Activated CD4-positive, alpha-beta T cell treated with anti-CD3 and anti-CD28 coated beads for 24 hours (primary cell): Measurements from ENCODE around the gene PDK2.
"Not testable (repeated sequence)": the region's sequence is repeated elsewhere in the genome, so short reads cannot be mapped to it uniquely, and the experiment has no call there.

Experiments used
- DNase-seq, 2 donors: peaks; one replicate each; pipeline ENCODE4 v3.0.0-alpha.2; 2020; ENCODE audit warnings: low read depth in 2 of 2

Gene PDK2

GRCh38 chr17:50058296-50058953, 36.7 kb upstream of the PDK2 start:
- DNase-seq = no peak

GRCh38 chr17:50059256-50059655, 35.9 kb upstream of the PDK2 start:
- DNase-seq = no peak

GRCh38 chr17:50059759-50060273, 35.3 kb upstream of the PDK2 start:
- DNase-seq = no peak

- no peak for DNase-seq
Observed at GRCh38 chr17:50060951-50061712, 34.0 kb upstream of the PDK2 start.

GRCh38 chr17:50061713-50062045, 33.5 kb upstream of the PDK2 start:
- DNase-seq = not testable (repeated sequence)

GRCh38 chr17:50062293-50063243, 32.6 kb upstream of the PDK2 start:
- no peak for DNase-seq

GRCh38 chr17:50063561-50064252, 31.4 kb upstream of the PDK2 start:
- DNase-seq = no peak

GRCh38 chr17:50064253-50065001, 30.7 kb upstream of the PDK2 start:
- no peak for DNase-seq

- no peak for DNase-seq
Observed at GRCh38 chr17:50065056-50065455, 30.1 kb upstream of the PDK2 start.

GRCh38 chr17:50066995-50067394, 28.2 kb upstream of the PDK2 start:
- no peak for DNase-seq

GRCh38 chr17:50067996-50068395, 27.2 kb upstream of the PDK2 start:
- DNase-seq = no peak

GRCh38 chr17:50070908-50071680, 24.1 kb upstream of the PDK2 start:
- DNase-seq = no peak

- no peak for DNase-seq
Observed at GRCh38 chr17:50071692-50072091, 23.5 kb upstream of the PDK2 start.

- no peak for DNase-seq
Observed at GRCh38 chr17:50072130-50072529, 23.0 kb upstream of the PDK2 start.

- DNase-seq = no peak
Observed at GRCh38 chr17:50072925-50073324, 22.2 kb upstream of the PDK2 start.

GRCh38 chr17:50074227-50074626, 20.9 kb upstream of the PDK2 start:
- no peak for DNase-seq

- no peak for DNase-seq
Observed at GRCh38 chr17:50075446-50076032, 19.6 kb upstream of the PDK2 start.

- DNase-seq = no peak
Observed at GRCh38 chr17:50076221-50076590, 18.9 kb upstream of the PDK2 start.

GRCh38 chr17:50076591-50077235, 18.4 kb upstream of the PDK2 start:
- DNase-seq = no peak
